Endodermal cell (in vitro differentiated cells): ENCODE results near the gene DIPK1B. TPM values are rescaled to one million over a fixed set of nuclear protein-coding genes. Genes with fewer than 3 reads are reported as not detected.
A peak's percentile ranks its signal among the peaks of the same experiment; 100 is the strongest.

ENCODE experiments used
- DNase-seq: peaks from one replicate; pipeline ENCODE4 v3.0.0-alpha.2; 2017
- H3K27ac ChIP-seq: 2 replicates; pipeline ENCODE4 v1.5.1; 2013; ENCODE audit warnings: mild to moderate bottlenecking, low read depth, low read length, moderate library complexity
- H3K27me3 ChIP-seq: 2 replicates; pipeline ENCODE4 v1.6.1; 2013; ENCODE audit warnings: mild to moderate bottlenecking, low read length, moderate library complexity; ENCODE audit not compliant: insufficient read depth, control insufficient read depth, poor library complexity, severe bottlenecking
- H3K36me3 ChIP-seq: 2 replicates; pipeline ENCODE4 v1.7.0; 2013; ENCODE audit warnings: mild to moderate bottlenecking, low read length, moderate library complexity; ENCODE audit not compliant: control insufficient read depth, insufficient read depth
- H3K4me1 ChIP-seq: one replicate; pipeline ENCODE4 v1.7.0; 2013; ENCODE audit warnings: low read length; ENCODE audit not compliant: control insufficient read depth, insufficient read depth
- H3K4me3 ChIP-seq: 2 replicates; pipeline ENCODE4 v1.5.1; 2013; ENCODE audit warnings: mild to moderate bottlenecking, low read length, moderate library complexity
- H3K9ac ChIP-seq: 2 replicates; pipeline ENCODE4 v1.6.1; 2013; ENCODE audit warnings: mild to moderate bottlenecking, low read length, moderate library complexity; ENCODE audit not compliant: poor library complexity, severe bottlenecking; ENCODE audit errors: extremely low read depth
- H3K9me3 ChIP-seq: 2 replicates; pipeline ENCODE4 v1.6.1; 2013; ENCODE audit warnings: mild to moderate bottlenecking, low read length, moderate library complexity; ENCODE audit not compliant: control insufficient read depth
- H3K27ac Mint-ChIP-seq: 2 replicates; pipeline ENCODE4 v1.8.0; 2020; ENCODE audit warnings: mixed read lengths
- H3K27me3 Mint-ChIP-seq: 2 replicates; pipeline ENCODE4 v1.8.0; 2021; ENCODE audit warnings: mild to moderate bottlenecking, mixed read lengths; ENCODE audit not compliant: insufficient read depth
- H3K36me3 Mint-ChIP-seq: 2 replicates; pipeline ENCODE4 v1.8.0; 2020; ENCODE audit warnings: low read depth, mixed read lengths
- H3K4me1 Mint-ChIP-seq: 2 replicates; pipeline ENCODE4 v1.8.0; 2020; ENCODE audit warnings: mixed read lengths
- H3K4me3 Mint-ChIP-seq: 2 replicates; pipeline ENCODE4 v1.8.0; 2020; ENCODE audit warnings: mild to moderate bottlenecking, moderate library complexity, mixed read lengths
- H3K9me3 Mint-ChIP-seq: 2 replicates; pipeline ENCODE4 v1.8.0; 2020; ENCODE audit warnings: mild to moderate bottlenecking, mixed read lengths
- WGBS, 2 experiments: methylation state at CpG; one replicate each; pipeline versions ENCODE4 v1.1.5 to v1.1.7; 2013; ENCODE audit warnings: missing lambda C conversion rate in 2 of 2, mixed read lengths in 1 of 2; ENCODE audit not compliant: insufficient coverage in 1 of 2, insufficient read length in 1 of 2; 5-methylcytosine and 5-hydroxymethylcytosine counted together
- total RNA-seq, 2 donors: library from RNA; stranded (reverse); fragmentation: NEBNext Ultra II Directional in 1 of 2; extraction: Animal tissue kit (Norgen Biotek cat#: 25700) in 1 of 2; gene quantifications; 2 replicates in 1 of 2; 3 replicates in 1 of 2; pipeline ENCODE4 v1.2.1, GENCODE V29; 2021
- TF ChIP-seq, protein P1 (sequence below): fragments of 200-600 bp; sonication (generic); conservative IDR thresholded peaks from 2 replicates; pipeline ENCODE4 v1.5.0; 2021; ENCODE audit warnings: antibody characterized with exemption, mild to moderate bottlenecking

DIPK1B gene
- total RNA-seq, 2 donors from 2014 or later, result 35.1 to 45.4 TPM

DNA sequence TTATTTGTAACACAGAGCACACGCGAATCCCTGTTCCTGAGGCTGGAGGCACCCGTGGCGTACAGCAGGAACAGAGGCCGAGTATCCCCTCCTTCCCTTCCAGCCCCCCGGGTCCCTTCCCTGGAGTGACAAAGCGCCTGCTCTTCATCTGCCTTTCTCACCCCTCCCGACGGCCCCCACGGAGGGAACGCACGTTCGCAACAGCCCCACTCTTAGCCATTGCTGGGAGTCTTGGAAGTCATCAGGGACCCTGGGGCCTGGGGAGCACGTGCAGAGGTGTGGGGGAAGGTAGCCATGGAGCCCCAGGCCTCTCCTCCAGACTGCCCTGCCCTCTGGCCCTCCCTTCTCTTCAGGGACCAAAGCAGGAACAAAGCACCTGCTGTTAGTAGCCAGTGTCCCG, 27.6 kb upstream of the DIPK1B start:
- no peak overlapping the region for H3K4me3 Mint-ChIP-seq
- peaks cover 10% of the 10 kb centered on the region for H3K27me3 ChIP-seq
- peaks cover 5% of the 10 kb centered on the region for H3K4me1 Mint-ChIP-seq
- H3K36me3 Mint-ChIP-seq, result no peaks in the 10 kb centered on the region
- H3K27ac Mint-ChIP-seq, result no peak overlapping the region
- H3K36me3 ChIP-seq, result no peaks in the 10 kb centered on the region
- TF ChIP-seq, protein P1, sequence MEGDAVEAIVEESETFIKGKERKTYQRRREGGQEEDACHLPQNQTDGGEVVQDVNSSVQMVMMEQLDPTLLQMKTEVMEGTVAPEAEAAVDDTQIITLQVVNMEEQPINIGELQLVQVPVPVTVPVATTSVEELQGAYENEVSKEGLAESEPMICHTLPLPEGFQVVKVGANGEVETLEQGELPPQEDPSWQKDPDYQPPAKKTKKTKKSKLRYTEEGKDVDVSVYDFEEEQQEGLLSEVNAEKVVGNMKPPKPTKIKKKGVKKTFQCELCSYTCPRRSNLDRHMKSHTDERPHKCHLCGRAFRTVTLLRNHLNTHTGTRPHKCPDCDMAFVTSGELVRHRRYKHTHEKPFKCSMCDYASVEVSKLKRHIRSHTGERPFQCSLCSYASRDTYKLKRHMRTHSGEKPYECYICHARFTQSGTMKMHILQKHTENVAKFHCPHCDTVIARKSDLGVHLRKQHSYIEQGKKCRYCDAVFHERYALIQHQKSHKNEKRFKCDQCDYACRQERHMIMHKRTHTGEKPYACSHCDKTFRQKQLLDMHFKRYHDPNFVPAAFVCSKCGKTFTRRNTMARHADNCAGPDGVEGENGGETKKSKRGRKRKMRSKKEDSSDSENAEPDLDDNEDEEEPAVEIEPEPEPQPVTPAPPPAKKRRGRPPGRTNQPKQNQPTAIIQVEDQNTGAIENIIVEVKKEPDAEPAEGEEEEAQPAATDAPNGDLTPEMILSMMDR, result no peak
- no peaks in the 10 kb centered on the region for H3K9me3 ChIP-seq
- 94 to 95% methylated on average over 4 to 15 of the region's 15 CpGs for WGBS, 2 experiments
- no peak overlapping the region for H3K27ac ChIP-seq
- no peak overlapping the region for H3K4me3 ChIP-seq
- H3K4me1 ChIP-seq, result peaks cover 4% of the 10 kb centered on the region
- no peaks in the 10 kb centered on the region for H3K9me3 Mint-ChIP-seq
- peaks cover 12% of the 10 kb centered on the region for H3K27me3 Mint-ChIP-seq
- DNase-seq, result no peak
- no peak overlapping the region for H3K9ac ChIP-seq

DNA sequence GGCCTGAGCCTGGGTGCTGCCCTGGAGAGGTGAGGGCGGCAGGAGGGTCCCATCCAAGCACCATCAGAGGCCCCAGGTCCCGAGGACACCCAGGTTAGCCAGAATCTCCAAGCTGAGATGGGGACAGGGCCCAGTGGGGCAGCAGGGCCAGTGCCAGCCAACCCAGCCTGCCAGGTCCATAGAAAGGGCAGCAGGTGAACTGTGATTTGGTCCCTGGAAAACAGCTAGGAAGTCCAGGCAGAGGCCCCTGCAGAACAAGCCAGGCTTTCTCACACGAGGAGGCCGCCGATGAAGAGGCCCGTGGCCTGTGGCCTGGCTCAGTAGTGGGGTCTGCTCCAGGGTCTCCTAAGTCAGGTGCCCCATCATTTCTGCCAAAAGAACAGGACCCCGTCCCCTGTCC, 27.2 kb upstream of the DIPK1B start:
- peak overlapping the region; percentile 71 for H3K4me3 Mint-ChIP-seq
- no peaks in the 10 kb centered on the region for H3K36me3 ChIP-seq
- no peaks in the 10 kb centered on the region for H3K36me3 Mint-ChIP-seq
- H3K4me1 ChIP-seq, result peaks cover 4% of the 10 kb centered on the region
- no peaks in the 10 kb centered on the region for H3K9me3 ChIP-seq
- no peak for DNase-seq
- TF ChIP-seq, protein P1, result no peak
- peaks cover 10% of the 10 kb centered on the region for H3K27me3 ChIP-seq
- peaks cover 5% of the 10 kb centered on the region for H3K4me1 Mint-ChIP-seq
- H3K27ac ChIP-seq, result no peak overlapping the region
- H3K4me3 ChIP-seq, result no peak overlapping the region
- 94 to 97% methylated on average over 6 to 7 of the region's 7 CpGs for WGBS, 2 experiments
- H3K9ac ChIP-seq, result no peak overlapping the region
- no peak overlapping the region for H3K27ac Mint-ChIP-seq
- H3K27me3 Mint-ChIP-seq, result peaks cover 12% of the 10 kb centered on the region
- no peaks in the 10 kb centered on the region for H3K9me3 Mint-ChIP-seq

DNA sequence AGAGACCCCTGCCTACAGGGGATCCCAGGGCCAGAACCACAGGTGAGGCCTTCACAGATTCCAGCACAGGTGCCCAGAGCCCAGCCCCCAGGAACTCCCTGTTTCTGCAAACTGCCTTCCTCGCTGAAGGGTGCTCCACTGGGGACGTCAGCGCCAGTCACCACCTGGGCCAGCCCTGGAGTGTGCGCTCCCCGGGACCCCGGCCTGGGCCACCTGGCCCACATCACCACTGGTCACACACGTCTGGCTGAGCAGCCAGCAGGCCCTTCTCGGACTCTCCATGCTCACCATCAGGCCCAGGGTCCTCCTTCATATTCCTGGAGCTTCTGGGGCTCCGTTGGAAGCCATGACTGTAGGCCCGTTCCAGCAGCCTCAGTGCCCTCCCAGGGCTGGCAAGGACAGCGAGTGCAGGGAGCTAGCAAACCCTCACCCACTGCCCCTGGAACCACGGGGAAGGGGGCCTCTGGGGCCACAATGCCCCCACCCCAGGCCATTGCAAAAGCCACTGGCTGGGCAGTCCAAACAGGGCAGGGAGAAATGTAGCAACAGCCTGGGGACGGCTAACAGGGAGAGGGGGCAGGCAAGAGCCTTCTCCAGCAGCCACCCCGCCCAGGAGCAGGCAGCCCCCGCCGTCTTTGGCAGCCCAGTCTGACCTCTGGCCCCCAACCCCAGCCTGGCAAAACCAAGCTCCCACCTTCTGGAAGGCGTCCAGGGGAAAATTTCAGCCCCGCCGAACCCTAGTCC, 26.4 kb upstream of the DIPK1B start:
- Mint-ChIP-seq H3K4me1 (peaks cover 5% of the 10 kb centered on the region), H3K27ac (no peak overlapping the region), H3K4me3 (peak overlapping the region; percentile 71), H3K27me3 (peaks cover 12% of the 10 kb centered on the region), H3K36me3 (no peaks in the 10 kb centered on the region), H3K9me3 (no peaks in the 10 kb centered on the region)
- no peak for DNase-seq
- H3K4me3 ChIP-seq, result peak overlapping the region; percentile 76
- peaks cover 4% of the 10 kb centered on the region for H3K4me1 ChIP-seq
- peak overlapping the region; percentile 53 for H3K9ac ChIP-seq
- TF ChIP-seq, protein P1, result no peak
- no peak overlapping the region for H3K27ac ChIP-seq
- peaks cover 10% of the 10 kb centered on the region for H3K27me3 ChIP-seq
- WGBS, 2 experiments, result 59 to 85% methylated on average over 11 to 19 of the region's 19 CpGs
- H3K9me3 ChIP-seq, result no peaks in the 10 kb centered on the region
- H3K36me3 ChIP-seq, result no peaks in the 10 kb centered on the region
